GM19468 (cell line): ENCODE measurements around the gene WDR1.

Experiments used
- ATAC-seq: cut with Tn5 transposase; IDR thresholded peaks from one replicate; pipeline ENCODE4 v1.9.1; 2021; ENCODE audit warnings: mild to moderate bottlenecking, moderate library complexity, moderate number of reproducible peaks; ENCODE audit not compliant: unreplicated experiment; ENCODE audit errors: extremely low read depth

WDR1 gene

GRCh38 chr4:10077076-10077475, 39.5 kb downstream of the WDR1 start:
- no peak for ATAC-seq

GRCh38 chr4:10075953-10076391, 40.6 kb downstream of the WDR1 start:
- ATAC-seq, result no peak

GRCh38 chr4:10075158-10075863, 41.3 kb downstream of the WDR1 start:
- no peak for ATAC-seq

- ATAC-seq, result no peak
Measured at GRCh38 chr4:10074767-10075105, 41.9 kb downstream of the WDR1 start.

- no peak for ATAC-seq
Measured at GRCh38 chr4:10074076-10074766, 42.4 kb downstream of the WDR1 start.

GRCh38 chr4:10072420-10073017, 44.1 kb downstream of the WDR1 start:
- no peak for ATAC-seq

- ATAC-seq, result no peak
Measured at GRCh38 chr4:10069075-10069642, 47.4 kb downstream of the WDR1 start.

- no peak for ATAC-seq
Measured at GRCh38 chr4:10066670-10067651, 49.6 kb downstream of the WDR1 start.

GRCh38 chr4:10066206-10066605, 50.4 kb downstream of the WDR1 start:
- ATAC-seq, result no peak

GRCh38 chr4:10063544-10064300, 52.9 kb downstream of the WDR1 start:
- no peak for ATAC-seq

- ATAC-seq, result no peak
Measured at GRCh38 chr4:10061650-10062415, 54.8 kb downstream of the WDR1 start.

- no peak for ATAC-seq
Measured at GRCh38 chr4:10058371-10058770, 58.2 kb downstream of the WDR1 start.

- ATAC-seq, result no peak
Measured at GRCh38 chr4:10057023-10057395, 59.6 kb downstream of the WDR1 start.

- no peak for ATAC-seq
Measured at GRCh38 chr4:10056334-10057022, 60.1 kb downstream of the WDR1 start.

GRCh38 chr4:10055871-10056270, 60.7 kb downstream of the WDR1 start:
- no peak for ATAC-seq

GRCh38 chr4:10054571-10055041, 62.0 kb downstream of the WDR1 start:
- ATAC-seq, result no peak

- ATAC-seq, result no peak
Measured at GRCh38 chr4:10053635-10054453, 62.8 kb downstream of the WDR1 start.
